WI38 (cell line): ENCODE results near the gene TBX4.
"Not testable (repeated sequence)": the region's sequence is repeated elsewhere in the genome, so short reads cannot be mapped to it uniquely, and the experiment has no call there.

Experiments
- H3K4me3 ChIP-seq: 2 replicates; pipeline ENCODE4 v1.5.1; 2011; ENCODE audit warnings: low read depth, mild to moderate bottlenecking, control low read depth, low read length
- TF ChIP-seq, protein P1 (sequence below): IDR thresholded peaks from 2 replicates; pipeline ENCODE4 v1.5.1; 2012; ENCODE audit warnings: low read depth, mild to moderate bottlenecking, control low read depth, low read length

TBX4 gene

DNA sequence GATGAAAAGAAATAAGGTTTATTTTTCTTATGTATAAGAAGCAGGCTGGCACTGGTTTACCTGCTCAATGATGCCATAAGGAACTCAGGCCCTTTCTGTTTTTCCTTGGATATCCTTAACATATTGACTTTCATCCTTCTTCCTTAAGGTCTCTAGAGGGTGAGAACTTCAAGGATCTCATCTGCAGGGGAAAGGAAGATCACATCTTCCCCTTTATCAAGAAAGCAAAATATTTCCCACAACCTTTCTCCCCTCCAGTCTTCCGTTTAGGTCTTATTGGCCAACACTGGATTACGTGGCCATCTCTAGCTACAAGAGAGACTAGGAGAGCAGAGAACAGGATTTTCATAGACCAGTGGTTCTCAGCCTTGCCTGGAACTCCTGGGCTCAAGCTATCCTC, 4.2 kb upstream of the TBX4 start:
- H3K4me3 ChIP-seq, result no peak overlapping the region
- TF ChIP-seq, protein P1, sequence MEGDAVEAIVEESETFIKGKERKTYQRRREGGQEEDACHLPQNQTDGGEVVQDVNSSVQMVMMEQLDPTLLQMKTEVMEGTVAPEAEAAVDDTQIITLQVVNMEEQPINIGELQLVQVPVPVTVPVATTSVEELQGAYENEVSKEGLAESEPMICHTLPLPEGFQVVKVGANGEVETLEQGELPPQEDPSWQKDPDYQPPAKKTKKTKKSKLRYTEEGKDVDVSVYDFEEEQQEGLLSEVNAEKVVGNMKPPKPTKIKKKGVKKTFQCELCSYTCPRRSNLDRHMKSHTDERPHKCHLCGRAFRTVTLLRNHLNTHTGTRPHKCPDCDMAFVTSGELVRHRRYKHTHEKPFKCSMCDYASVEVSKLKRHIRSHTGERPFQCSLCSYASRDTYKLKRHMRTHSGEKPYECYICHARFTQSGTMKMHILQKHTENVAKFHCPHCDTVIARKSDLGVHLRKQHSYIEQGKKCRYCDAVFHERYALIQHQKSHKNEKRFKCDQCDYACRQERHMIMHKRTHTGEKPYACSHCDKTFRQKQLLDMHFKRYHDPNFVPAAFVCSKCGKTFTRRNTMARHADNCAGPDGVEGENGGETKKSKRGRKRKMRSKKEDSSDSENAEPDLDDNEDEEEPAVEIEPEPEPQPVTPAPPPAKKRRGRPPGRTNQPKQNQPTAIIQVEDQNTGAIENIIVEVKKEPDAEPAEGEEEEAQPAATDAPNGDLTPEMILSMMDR, result no peak

DNA sequence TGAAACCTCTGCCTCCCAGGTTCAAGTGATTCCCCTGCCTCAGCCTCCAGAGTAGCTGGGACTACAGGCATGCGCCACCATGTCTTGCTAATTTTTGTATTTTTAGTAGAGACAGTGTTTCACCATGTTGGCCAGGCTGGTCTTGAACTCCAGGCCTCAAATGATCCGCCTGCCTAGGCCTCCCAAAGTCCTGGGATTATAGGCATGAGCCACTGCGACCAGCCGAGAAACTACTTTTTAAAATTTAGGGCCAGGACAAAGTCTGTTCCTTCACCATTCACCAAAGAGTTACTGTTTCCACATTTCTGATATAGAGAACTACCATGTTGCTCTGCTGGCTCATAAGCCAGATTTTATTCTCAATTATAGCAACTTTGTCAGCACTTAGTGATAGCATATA, 3.1 kb upstream of the TBX4 start:
- H3K4me3 ChIP-seq, result not testable (repeated sequence)

DNA sequence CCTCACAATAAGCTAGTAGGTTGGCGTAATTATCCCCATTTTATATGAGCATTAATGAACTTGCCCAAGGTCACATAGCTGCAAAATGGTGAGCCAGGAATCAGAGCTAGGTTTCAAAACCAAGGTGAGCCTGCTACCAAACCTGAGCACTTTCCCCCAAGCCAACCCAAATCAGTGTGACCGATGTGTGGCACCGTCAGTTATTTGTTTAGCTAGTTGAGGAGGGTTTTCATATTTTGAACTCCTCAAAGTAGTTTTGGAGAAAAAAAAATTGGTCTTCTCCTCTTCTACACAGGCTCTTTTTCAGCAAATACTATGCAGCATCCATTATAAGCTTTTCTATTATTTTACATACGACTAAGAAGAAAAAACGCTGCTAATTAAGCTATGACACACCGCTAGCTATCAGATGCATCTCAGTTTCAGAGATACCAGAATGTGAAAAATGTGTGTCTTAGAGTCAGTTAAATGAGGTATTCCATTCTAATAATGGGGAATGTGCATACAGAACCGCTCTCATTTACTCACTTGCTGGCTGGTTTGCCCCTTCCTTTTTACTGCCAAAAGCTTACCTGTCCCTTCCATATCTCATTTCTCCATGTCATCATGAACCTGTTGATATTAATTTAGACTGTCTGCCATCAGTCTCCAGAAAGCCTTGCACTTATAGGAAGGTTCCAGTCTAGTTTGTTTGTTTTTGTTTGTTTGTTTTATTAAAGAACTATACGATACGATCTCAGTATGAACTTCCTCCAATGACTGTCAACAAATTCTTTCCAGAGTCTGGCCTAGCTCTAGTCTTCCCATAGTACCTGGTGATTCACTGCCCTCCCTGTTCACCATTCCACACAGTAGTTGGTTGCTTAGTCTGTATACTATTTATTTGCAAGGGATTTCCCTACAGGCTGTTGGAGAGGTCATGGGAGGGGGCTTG, 2.2 kb upstream of the TBX4 start:
- TF ChIP-seq, protein P1, result no peak
- H3K4me3 ChIP-seq, result no peak overlapping the region

DNA sequence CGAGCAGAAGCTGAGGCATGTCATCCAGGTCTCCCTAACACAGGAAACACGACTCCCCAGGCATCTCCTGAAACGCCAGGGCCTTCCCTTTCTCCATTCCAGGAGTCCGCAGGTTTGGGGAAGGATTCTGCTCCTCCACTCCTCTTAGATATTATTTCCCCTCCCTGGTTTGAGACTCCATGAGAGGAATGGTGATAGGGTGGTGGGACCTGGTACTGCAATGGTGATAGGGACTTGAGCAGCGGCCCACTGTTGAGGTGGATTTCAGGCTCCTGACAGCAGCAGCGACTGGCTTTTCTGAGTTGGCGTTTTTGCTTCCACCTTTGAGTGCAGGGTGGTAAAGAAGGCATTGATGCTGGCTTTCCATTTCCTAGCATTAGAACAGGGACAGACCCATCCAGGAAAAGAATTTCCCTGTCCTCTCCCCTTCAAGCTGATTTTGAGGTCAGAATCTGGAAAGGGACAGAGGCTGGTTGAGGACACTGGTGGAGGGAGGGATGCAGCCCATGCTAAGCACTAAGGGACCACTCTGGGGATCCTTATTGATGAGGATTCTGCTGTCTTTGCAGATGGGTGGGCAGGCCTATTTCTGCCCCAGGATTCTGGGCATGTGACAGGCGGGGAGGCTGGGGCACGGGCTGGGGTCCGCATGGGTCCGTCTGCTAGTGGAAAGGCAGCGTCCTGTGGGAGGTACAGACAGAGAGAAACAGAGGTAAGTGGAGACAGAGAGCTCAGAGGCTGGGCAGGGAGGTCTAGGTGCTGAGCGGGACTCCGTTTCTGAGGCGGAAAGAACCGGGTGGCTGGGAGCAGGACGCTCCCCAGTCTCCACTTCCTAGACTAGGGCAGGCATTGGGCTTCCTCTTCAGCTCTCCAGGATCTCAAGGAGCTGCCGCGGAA, 1.3 kb upstream of the TBX4 start:
- TF ChIP-seq, protein P1, result no peak
- no peak overlapping the region for H3K4me3 ChIP-seq

DNA sequence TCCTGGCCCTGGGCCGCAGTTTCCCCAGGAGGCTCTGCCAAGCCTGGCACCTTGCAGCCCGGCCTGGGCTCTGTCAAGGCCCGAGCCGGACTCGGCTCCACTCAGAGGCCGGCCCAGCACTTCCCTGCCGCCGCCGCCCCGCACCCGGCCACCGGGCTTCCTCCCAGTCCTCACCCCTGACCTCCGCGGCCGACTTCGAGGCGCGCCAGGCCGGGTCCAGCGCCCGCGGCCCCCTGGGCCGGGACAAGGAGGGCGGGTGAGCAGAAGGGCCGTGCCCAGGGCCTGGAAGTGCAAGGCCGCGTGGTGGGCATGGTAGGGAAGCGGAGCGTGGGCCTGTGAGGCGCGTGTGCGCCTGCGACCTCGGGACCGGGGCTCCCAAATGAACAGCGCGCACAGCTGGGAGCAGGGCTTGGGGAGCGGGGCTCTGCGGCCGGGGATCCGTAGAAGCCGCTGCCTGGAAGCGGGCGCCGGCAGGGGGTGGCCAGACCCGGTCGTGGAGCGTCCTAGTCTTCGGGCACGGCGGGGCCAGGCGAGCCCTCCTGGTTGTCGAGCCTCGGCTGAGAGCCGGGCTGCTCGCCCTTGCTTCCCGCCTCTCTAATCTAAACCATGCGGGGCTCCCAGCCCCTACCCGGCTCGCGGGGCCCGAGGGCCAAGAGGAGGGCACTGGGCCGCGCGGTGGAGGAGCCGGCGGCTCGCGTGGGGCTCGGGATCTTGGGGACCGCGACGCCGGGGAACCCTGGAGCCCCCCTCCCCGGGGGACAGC, 503 bp upstream of the TBX4 start:
- H3K4me3 ChIP-seq, result no peak overlapping the region
- TF ChIP-seq, protein P1, result no peak

DNA sequence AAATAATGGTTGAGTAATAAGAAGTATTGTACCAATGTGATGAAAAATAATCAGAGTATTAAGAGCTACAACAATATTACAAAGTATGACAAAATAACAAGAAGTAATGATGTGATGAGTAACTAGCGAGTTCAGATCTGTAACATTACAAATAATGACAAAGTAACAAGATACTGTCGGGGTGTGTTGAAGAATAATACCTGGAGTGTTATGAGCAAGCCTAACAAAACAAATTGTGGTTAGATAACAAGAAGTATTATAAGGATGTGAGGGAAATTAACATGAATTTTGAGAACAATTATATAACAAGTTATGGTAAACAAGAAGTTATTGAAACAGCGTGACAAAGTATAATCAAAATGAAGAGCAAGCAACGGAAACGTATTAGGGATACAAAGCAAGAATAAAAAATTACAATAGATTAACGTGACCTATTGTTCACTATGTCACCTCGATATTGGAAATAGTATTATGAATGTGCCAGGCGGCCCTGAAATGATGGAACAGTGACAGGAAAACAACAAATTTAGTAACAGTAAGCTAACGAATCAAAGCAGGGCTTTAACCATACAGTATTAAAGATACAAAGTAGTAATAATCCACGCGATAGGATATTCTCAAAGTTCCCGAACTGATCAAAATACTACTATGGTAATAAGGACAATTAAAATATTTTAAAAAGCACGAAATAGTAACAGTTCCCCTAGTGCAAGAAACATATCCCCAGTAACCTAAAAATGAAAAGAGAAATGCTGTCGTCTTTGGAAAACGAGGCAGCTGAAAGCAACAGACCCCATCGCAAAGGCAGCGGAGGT, 1.6 kb downstream of the TBX4 start:
- TF ChIP-seq, protein P1, result no peak
- no peak overlapping the region for H3K4me3 ChIP-seq
